GM23338 (cell line): ENCODE results near the gene DMAC2L. TPM values are rescaled to one million over a fixed set of nuclear protein-coding genes. Genes with fewer than 3 reads are reported as not detected.
"Not testable (repeated sequence)": the region's sequence is repeated elsewhere in the genome, so short reads cannot be mapped to it uniquely, and the experiment has no call there.

Source experiments
- ATAC-seq: fragments of 200-7000 bp; cut with Tn5 transposase; 3 replicates; pipeline ENCODE4 v1.9.1; 2020
- DNase-seq: peaks from one replicate; pipeline ENCODE4 v3.0.0-alpha.2; 2015; ENCODE audit warnings: low spot score
- H2AFZ ChIP-seq: fragments of 200-600 bp; sonication (generic); 2 replicates; pipeline ENCODE4 v1.8.0; 2016; ENCODE audit warnings: antibody characterized with exemption, mild to moderate bottlenecking, moderate library complexity
- H3F3A ChIP-seq: fragments of 200-600 bp; sonication (generic); replicated peaks from 2 replicates; pipeline ENCODE4 v1.8.0; 2017; ENCODE audit warnings: antibody characterized with exemption, mixed run types, low read depth
- H3K27ac ChIP-seq: fragments of 200-600 bp; sonication (generic); 2 replicates; pipeline ENCODE4 v1.6.1; 2016; ENCODE audit warnings: low read depth
- H3K27me3 ChIP-seq: fragments of 200-600 bp; sonication (generic); 2 replicates; pipeline ENCODE4 v1.8.0; 2016; ENCODE audit warnings: mild to moderate bottlenecking, mixed run types, moderate library complexity; ENCODE audit not compliant: insufficient read depth
- H3K36me3 ChIP-seq: fragments of 200-600 bp; sonication (generic); 2 replicates; pipeline ENCODE4 v1.8.0; 2016; ENCODE audit warnings: mild to moderate bottlenecking; ENCODE audit not compliant: insufficient read depth
- H3K4me1 ChIP-seq: fragments of 200-600 bp; sonication (generic); 2 replicates; pipeline ENCODE4 v1.8.0; 2016; ENCODE audit warnings: mild to moderate bottlenecking, moderate library complexity; ENCODE audit not compliant: insufficient read depth
- H3K4me2 ChIP-seq: fragments of 200-600 bp; sonication (generic); 2 replicates; pipeline ENCODE4 v1.7.1; 2017; ENCODE audit warnings: mixed run types
- H3K4me3 ChIP-seq: fragments of 200-600 bp; sonication (generic); 2 replicates; pipeline ENCODE4 v1.6.1; 2016; ENCODE audit warnings: mixed run types
- H3K79me2 ChIP-seq: fragments of 200-600 bp; sonication (generic); replicated peaks from 2 replicates; pipeline ENCODE4 v1.8.0; 2017; ENCODE audit warnings: mild to moderate bottlenecking; ENCODE audit not compliant: insufficient read depth
- H3K9me2 ChIP-seq: fragments of 200-600 bp; sonication (generic); 2 replicates; pipeline ENCODE4 v1.8.0; 2017; ENCODE audit not compliant: insufficient read depth
- H4K20me1 ChIP-seq: fragments of 200-600 bp; sonication (generic); replicated peaks from 2 replicates; pipeline ENCODE4 v1.8.0; 2017; ENCODE audit warnings: mild to moderate bottlenecking; ENCODE audit not compliant: insufficient read depth
- H3K27ac Mint-ChIP-seq: 2 replicates; pipeline ENCODE4 v1.8.0; 2020; ENCODE audit warnings: inconsistent platforms, mild to moderate bottlenecking, moderate library complexity, mixed read lengths
- H3K27me3 Mint-ChIP-seq: 3 replicates; pipeline ENCODE4 v1.8.0; 2022; ENCODE audit warnings: low read depth, mild to moderate bottlenecking, moderate library complexity, mixed read lengths, inconsistent platforms; ENCODE audit not compliant: insufficient read depth, poor library complexity
- H3K36me3 Mint-ChIP-seq: 3 replicates; pipeline ENCODE4 v1.8.0; 2021; ENCODE audit warnings: low read depth, mild to moderate bottlenecking, inconsistent platforms, moderate library complexity, mixed read lengths
- H3K4me1 Mint-ChIP-seq: 3 replicates; pipeline ENCODE4 v1.8.0; 2020; ENCODE audit warnings: mild to moderate bottlenecking, inconsistent platforms, mixed read lengths
- H3K4me3 Mint-ChIP-seq: 3 replicates; pipeline ENCODE4 v1.8.0; 2021; ENCODE audit warnings: moderate library complexity, mild to moderate bottlenecking, inconsistent platforms, mixed read lengths
- H3K9me3 Mint-ChIP-seq: 3 replicates; pipeline ENCODE4 v1.8.0; 2020; ENCODE audit warnings: moderate library complexity, mild to moderate bottlenecking, inconsistent platforms, mixed read lengths
- EZH2phosphoT487 ChIP-seq: fragments of 200-600 bp; sonication (generic); IDR thresholded peaks from one replicate; pipeline ENCODE4 v1.8.1; 2018; ENCODE audit warnings: antibody characterized with exemption; ENCODE audit not compliant: unreplicated experiment
- NANOG ChIP-seq: IDR thresholded peaks from 2 replicates; pipeline ENCODE4 v1.6.1; 2016; ENCODE audit warnings: antibody characterized with exemption, borderline replicate concordance
- REST ChIP-seq: IDR thresholded peaks from one replicate; pipeline ENCODE4 v1.6.1; 2018; ENCODE audit warnings: antibody characterized with exemption; ENCODE audit not compliant: unreplicated experiment
- polyA plus RNA-seq: library from polyadenylated mRNA; unstranded; fragments of >200 nt; fragmentation: Nextera tagmentation; extraction: Ambion mirVana; gene quantifications from 2 replicates; pipeline ENCODE4 v1.2.1, GENCODE V29; 2016
- total RNA-seq: library from RNA; depleted of rRNA; stranded (reverse); fragments of >200 nt; shearing (Covaris generic); gene quantifications from 2 replicates; pipeline ENCODE4 v1.2.3, GENCODE V29; 2014
- TF ChIP-seq, protein P1 (sequence below), 2 experiments: fragments of 200-600 bp in 1 of 2; sonication (generic) in 1 of 2; conservative IDR thresholded peaks; 2 replicates each; pipeline versions ENCODE4 v1.5.1 to v1.6.1; 2016 to 2017; ENCODE audit warnings: antibody characterized with exemption in 2 of 2, low read depth in 2 of 2, mild to moderate bottlenecking in 2 of 2, moderate library complexity in 1 of 2

The DMAC2L gene
- total and polyA plus RNA-seq, 2 experiments from 2014 or later: 22.5 to 33.8 TPM

DNA sequence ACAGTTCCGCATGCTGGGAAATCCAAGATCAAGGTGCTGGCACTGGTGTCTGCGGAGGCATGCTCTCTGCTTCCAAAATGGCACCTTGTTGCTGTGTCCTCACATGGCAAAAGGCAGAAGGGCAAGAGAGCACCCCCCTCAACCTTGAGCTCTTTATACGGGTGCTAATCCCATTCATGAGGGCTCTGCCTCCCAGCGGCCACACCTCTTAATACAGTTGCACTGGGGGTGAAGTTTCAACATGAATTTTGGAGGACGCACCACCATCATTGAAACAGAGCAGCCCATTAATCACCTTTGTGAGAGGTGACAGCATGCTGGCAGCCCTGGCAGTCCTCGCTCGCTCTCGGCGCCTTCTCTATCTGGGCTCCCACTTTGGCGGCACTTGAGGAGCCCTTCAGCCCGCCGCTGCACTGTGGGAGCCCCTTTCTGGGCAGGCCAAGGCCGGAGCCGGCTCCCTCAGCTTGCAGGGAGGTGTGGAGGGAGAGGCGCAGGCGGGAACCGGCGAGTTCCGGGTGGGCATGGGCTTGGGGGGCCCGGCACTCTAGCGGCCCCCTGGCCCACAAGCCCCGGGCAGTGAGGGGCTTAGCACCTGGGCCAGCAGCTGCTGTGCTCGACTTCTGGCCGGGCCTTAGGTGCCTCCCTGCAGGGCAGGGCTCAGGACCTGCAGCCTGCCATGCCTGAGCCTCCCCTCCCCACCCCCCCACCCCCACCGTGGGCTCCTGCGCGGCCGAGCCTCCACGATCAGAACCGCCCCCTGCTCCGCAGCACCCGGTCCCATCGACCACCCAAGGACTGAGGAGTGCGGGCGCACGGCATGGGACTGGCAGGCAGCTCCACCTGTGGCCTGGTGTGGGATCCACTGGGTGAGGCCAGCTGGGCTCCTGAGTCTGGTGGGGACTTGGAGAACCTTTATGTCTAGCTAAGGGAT is 49.6 kb downstream of the DMAC2L start:
- H3K27ac Mint-ChIP-seq, H3K4me1 ChIP-seq, H3K4me3 ChIP-seq, H3K36me3 Mint-ChIP-seq, H3K79me2 ChIP-seq, H3K27me3 ChIP-seq, H3F3A ChIP-seq, H3K9me3 Mint-ChIP-seq, ATAC-seq, H3K9me2 ChIP-seq, H3K4me1 Mint-ChIP-seq, H4K20me1 ChIP-seq, H3K4me2 ChIP-seq, H3K4me3 Mint-ChIP-seq, H3K27me3 Mint-ChIP-seq, H3K27ac ChIP-seq, H3K36me3 ChIP-seq: not testable (repeated sequence)
- peak overlapping the region; percentile 76 for H2AFZ ChIP-seq
- TF ChIP-seq, protein P1, sequence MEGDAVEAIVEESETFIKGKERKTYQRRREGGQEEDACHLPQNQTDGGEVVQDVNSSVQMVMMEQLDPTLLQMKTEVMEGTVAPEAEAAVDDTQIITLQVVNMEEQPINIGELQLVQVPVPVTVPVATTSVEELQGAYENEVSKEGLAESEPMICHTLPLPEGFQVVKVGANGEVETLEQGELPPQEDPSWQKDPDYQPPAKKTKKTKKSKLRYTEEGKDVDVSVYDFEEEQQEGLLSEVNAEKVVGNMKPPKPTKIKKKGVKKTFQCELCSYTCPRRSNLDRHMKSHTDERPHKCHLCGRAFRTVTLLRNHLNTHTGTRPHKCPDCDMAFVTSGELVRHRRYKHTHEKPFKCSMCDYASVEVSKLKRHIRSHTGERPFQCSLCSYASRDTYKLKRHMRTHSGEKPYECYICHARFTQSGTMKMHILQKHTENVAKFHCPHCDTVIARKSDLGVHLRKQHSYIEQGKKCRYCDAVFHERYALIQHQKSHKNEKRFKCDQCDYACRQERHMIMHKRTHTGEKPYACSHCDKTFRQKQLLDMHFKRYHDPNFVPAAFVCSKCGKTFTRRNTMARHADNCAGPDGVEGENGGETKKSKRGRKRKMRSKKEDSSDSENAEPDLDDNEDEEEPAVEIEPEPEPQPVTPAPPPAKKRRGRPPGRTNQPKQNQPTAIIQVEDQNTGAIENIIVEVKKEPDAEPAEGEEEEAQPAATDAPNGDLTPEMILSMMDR (conservative IDR thresholded peaks at IDR 0.05; ENCODE audit: low read depth in 2 of 2): peak; percentile 13 to 19; a peak in 1 of 4 replicates
- peak; percentile 27 for DNase-seq

GRCh38 chr14:50362764-50363713 is 50.9 kb downstream of the DMAC2L start:
- Mint-ChIP-seq H3K36me3 (no peaks in the 10 kb centered on the region), H3K4me3 (no peak overlapping the region), H3K9me3 (no peaks in the 10 kb centered on the region), H3K4me1 (no peaks in the 10 kb centered on the region; the same call in 2 of the 3 replicates), H3K27ac (no peak overlapping the region), H3K27me3 (peaks cover 5% of the 10 kb centered on the region)
- Histone ChIP-seq H3K27ac (no peak overlapping the region), H3K36me3 (no peaks in the 10 kb centered on the region), H3F3A (no peaks in the 10 kb centered on the region), H4K20me1 (no peaks in the 10 kb centered on the region), H3K27me3 (no peaks in the 10 kb centered on the region), H3K79me2 (no peaks in the 10 kb centered on the region), H2AFZ (peak overlapping the region; percentile 23; the same call in 1 of the 2 replicates), H3K4me1 (no peaks in the 10 kb centered on the region), H3K9me2 (no peaks in the 10 kb centered on the region), H3K4me3 (no peak overlapping the region), H3K4me2 (no peak overlapping the region)
- TF ChIP-seq REST: no peak
- no peak for TF ChIP-seq NANOG
- no peak for TF ChIP-seq EZH2phosphoT487
- no peak for DNase-seq
- no peak for ATAC-seq
